MCF 10A (cell line): Measurements from ENCODE around the gene MAN1A1. TPM values are rescaled to one million over a fixed set of nuclear protein-coding genes. Genes with fewer than 3 reads are reported as not detected.

Source experiments
- BruUV-seq: library from RNA; stranded (reverse); fragments of 400-500 nt; replicated peaks from 2 replicates; lab custom pipeline; 2021; lab: Mats Ljungman, UMichigan
- CTCF ChIA-PET: fragments of 300-600 bp; sonication (Branson Sonifier 250); formaldehyde crosslinking; extraction: SDS; loops from one replicate; lab custom pipeline; 2021; ENCODE audit warnings: antibody characterized with exemption, inconsistent platforms; lab: Yijun Ruan, JAX
- POLR2A ChIA-PET: fragments of 300-600, 350-650 bp; sonication (Branson Sonifier 250); formaldehyde crosslinking; extraction: SDS; loops from one replicate; lab custom pipeline; 2020; ENCODE audit warnings: antibody characterized with exemption, inconsistent platforms; lab: Yijun Ruan, JAX
- DNase-seq: peaks from one replicate; pipeline ENCODE4 v3.0.0-alpha.2; 2018; ENCODE audit not compliant: unreplicated experiment
- H3K27ac Mint-ChIP-seq: one replicate; pipeline ENCODE4 v1.8.0; 2022; ENCODE audit warnings: mild to moderate bottlenecking, low read depth, mixed read lengths; ENCODE audit not compliant: unreplicated experiment
- H3K27me3 Mint-ChIP-seq: one replicate; pipeline ENCODE4 v1.8.0; 2022; ENCODE audit warnings: mixed read lengths; ENCODE audit not compliant: insufficient read depth, unreplicated experiment
- H3K36me3 Mint-ChIP-seq: one replicate; pipeline ENCODE4 v1.8.0; 2022; ENCODE audit warnings: mild to moderate bottlenecking, moderate library complexity, mixed read lengths; ENCODE audit not compliant: insufficient read depth, unreplicated experiment
- H3K4me1 Mint-ChIP-seq: one replicate; pipeline ENCODE4 v1.8.0; 2022; ENCODE audit warnings: mixed read lengths; ENCODE audit not compliant: insufficient read depth, unreplicated experiment
- H3K4me3 Mint-ChIP-seq: one replicate; pipeline ENCODE4 v1.8.0; 2022; ENCODE audit warnings: mild to moderate bottlenecking, moderate library complexity, mixed read lengths; ENCODE audit not compliant: unreplicated experiment
- H3K9me3 Mint-ChIP-seq: one replicate; pipeline ENCODE4 v1.8.0; 2022; ENCODE audit warnings: mixed read lengths; ENCODE audit not compliant: unreplicated experiment
- CTCF ChIP-seq: fragments of 200-600 bp; IDR thresholded peaks from one replicate; pipeline ENCODE4 v1.8.0; 2022; ENCODE audit warnings: antibody characterized with exemption, mild to moderate bottlenecking; ENCODE audit not compliant: unreplicated experiment
- intact Hi-C: fragments of 100-400 bp; cut with micrococcal nuclease; formaldehyde crosslinking; loops from 2 replicates; pipeline ENCODE4 v1.14.1; 2022
- total RNA-seq: library from RNA; stranded (reverse); gene quantifications from 2 replicates; pipeline ENCODE4 v1.2.3, GENCODE V29; 2022

Gene MAN1A1
- total RNA-seq, 1 experiment from 2014 or later = 1.3 TPM

GRCh38 chr6:119361209-119361608 lies 11.6 kb upstream of the MAN1A1 start:
- H3K27me3 Mint-ChIP-seq = no peaks in the 10 kb centered on the region
- intact Hi-C loops = no loop called here
- BruUV-seq = no TSS peak
- H3K9me3 Mint-ChIP-seq = peaks cover 8% of the 10 kb centered on the region
- ChIA-PET POLR2A (no interaction called here), CTCF (no interaction called here)
- no peak overlapping the region for H3K4me3 Mint-ChIP-seq
- no peak overlapping the region for H3K27ac Mint-ChIP-seq
- no peak for TF ChIP-seq CTCF
- no peaks in the 10 kb centered on the region for H3K4me1 Mint-ChIP-seq
- no peaks in the 10 kb centered on the region for H3K36me3 Mint-ChIP-seq
- no peak for DNase-seq

- no TSS peak for BruUV-seq
- no peak overlapping the region for H3K27ac Mint-ChIP-seq
- intact Hi-C loops = no loop called here
- no peak for TF ChIP-seq CTCF
- CTCF ChIA-PET = interaction anchor here (0.5 to 0.7 kb wide), 3 partner anchors 64 to 268 kb away, joined by 3 to 4 read pairs (median 3); no protein-coding TSS in a partner anchor
- H3K9me3 Mint-ChIP-seq = peaks cover 6% of the 10 kb centered on the region
- no peak for DNase-seq
- POLR2A ChIA-PET = no interaction called here
- H3K4me3 Mint-ChIP-seq = no peak overlapping the region
- no peaks in the 10 kb centered on the region for H3K27me3 Mint-ChIP-seq
- no peaks in the 10 kb centered on the region for H3K36me3 Mint-ChIP-seq
- H3K4me1 Mint-ChIP-seq = peaks cover 4% of the 10 kb centered on the region
These were observed 10.8 kb upstream of the MAN1A1 start for GRCh38 chr6:119360262-119360915.

- intact Hi-C loops = loop anchor here (10.0 kb wide), 2 partner anchors 179 to 1019 kb away; no protein-coding TSS in a partner anchor
- no peaks in the 10 kb centered on the region for H3K9me3 Mint-ChIP-seq
- BruUV-seq = no TSS peak
- DNase-seq = no peak
- no peak for TF ChIP-seq CTCF
- POLR2A ChIA-PET = no interaction called here
- CTCF ChIA-PET = interaction anchor here (0.5 kb wide), 1 partner anchor 141 kb away, joined by 3 read pairs; no protein-coding TSS in a partner anchor
- H3K36me3 Mint-ChIP-seq = no peaks in the 10 kb centered on the region
- H3K27ac Mint-ChIP-seq = no peak overlapping the region
- H3K4me3 Mint-ChIP-seq = no peak overlapping the region
- H3K27me3 Mint-ChIP-seq = no peaks in the 10 kb centered on the region
- H3K4me1 Mint-ChIP-seq = peaks cover 6% of the 10 kb centered on the region
These were observed 6.3 kb upstream of the MAN1A1 start for GRCh38 chr6:119355890-119356289.

- DNase-seq = no peak
- ChIA-PET CTCF (no interaction called here), POLR2A (no interaction called here)
- no peak overlapping the region for H3K4me3 Mint-ChIP-seq
- no peak overlapping the region for H3K27ac Mint-ChIP-seq
- H3K9me3 Mint-ChIP-seq = no peaks in the 10 kb centered on the region
- BruUV-seq = no TSS peak
- no peaks in the 10 kb centered on the region for H3K36me3 Mint-ChIP-seq
- no peak for TF ChIP-seq CTCF
- intact Hi-C loops = loop anchor here (10.0 kb wide), 2 partner anchors 180 to 1020 kb away; no protein-coding TSS in a partner anchor
- peaks cover 6% of the 10 kb centered on the region for H3K4me1 Mint-ChIP-seq
- no peaks in the 10 kb centered on the region for H3K27me3 Mint-ChIP-seq
These were observed 5.6 kb upstream of the MAN1A1 start for GRCh38 chr6:119355157-119355556.
